Sigmoid colon (tissue), 7 donors: ENCODE measurements around the gene RUFY1. TPM values are rescaled to one million over a fixed set of nuclear protein-coding genes. Genes with fewer than 3 reads are reported as not detected.

Experiments used
- DNase-seq: peaks from one replicate; pipeline ENCODE4 v3.0.0-alpha.2; 2019
- H3K27ac ChIP-seq, 4 donors: fragments of 200-600 bp; sonication (generic); one replicate each; pipeline ENCODE4 v1.5.1; 2016 to 2019; ENCODE audit warnings: mild to moderate bottlenecking in 1 of 4
- H3K27me3 ChIP-seq, 3 donors: fragments of 200-600 bp; sonication (generic); one replicate each; pipeline ENCODE4 v1.5.1; 2019; ENCODE audit warnings: mild to moderate bottlenecking in 1 of 3
- H3K36me3 ChIP-seq, 4 donors: fragments of 200-600 bp; sonication (generic); one replicate each; pipeline ENCODE4 v1.5.1; 2016 to 2019
- H3K4me1 ChIP-seq, 4 donors: fragments of 200-600 bp; sonication (generic); one replicate each; pipeline ENCODE4 v1.5.1; 2017 to 2019
- H3K4me3 ChIP-seq, 4 donors: fragments of 200-600 bp; sonication (generic); one replicate each; pipeline ENCODE4 v1.5.1; 2017 to 2019; ENCODE audit warnings: mild to moderate bottlenecking in 2 of 4, moderate library complexity in 1 of 4
- H3K9me3 ChIP-seq, 4 donors: fragments of 200-600 bp in 3 of 4; sonication (generic) in 3 of 4; one replicate each; pipeline versions ENCODE4 v1.5.1 to v1.6.1; 2013 to 2019
- EP300 ChIP-seq, 4 donors: sonication (generic); formaldehyde crosslinking; IDR thresholded peaks; one replicate each; pipeline ENCODE4 v1.6.1; 2017; ENCODE audit warnings: antibody characterized with exemption in 4 of 4
- POLR2A ChIP-seq, 2 donors: fragments of 450-650 bp; IDR thresholded peaks; one replicate each; pipeline ENCODE4 v1.6.1; 2016; ENCODE audit warnings: antibody characterized with exemption in 2 of 2, mild to moderate bottlenecking in 2 of 2, moderate library complexity in 2 of 2
- POLR2AphosphoS5 ChIP-seq, 4 donors: sonication (generic); formaldehyde crosslinking; IDR thresholded peaks; one replicate each; pipeline ENCODE4 v1.6.1; 2017; ENCODE audit warnings: antibody characterized with exemption in 4 of 4
- WGBS, 2 donors: extraction: QIAGEN DNeasy Blood & Tissue Kit; methylation state at CpG; one replicate each; pipeline ENCODE4 v1.1.7; 2013; 5-methylcytosine and 5-hydroxymethylcytosine counted together
- intact Hi-C: fragments of 100-400 bp; cut with DNase I; formaldehyde crosslinking; loops from one replicate; pipeline ENCODE4 v1.15.1; 2023
- polyA plus RNA-seq, 3 donors: library from polyadenylated mRNA; stranded (reverse); fragments of 200-250 nt; gene quantifications; one replicate each; pipeline ENCODE4 v1.2.3, GENCODE V29; 2013
- total RNA-seq, 4 donors: library from RNA; depleted of rRNA; stranded (reverse); fragments of >200 nt; gene quantifications; one replicate each; pipeline ENCODE4 v1.1.0, GENCODE V29; 2016
- TF ChIP-seq, protein P1 (sequence below), 4 experiments: fragments of 450-650 bp in 3 of 4; fragments of 200-600 bp in 1 of 4; IDR thresholded peaks; one replicate each; pipeline ENCODE4 v1.5.1; 2016 to 2019; ENCODE audit warnings: antibody characterized with exemption in 4 of 4, mild to moderate bottlenecking in 3 of 4, moderate library complexity in 2 of 4
- donor health status: healthy with polysubstance abuse.
- donor health status: Bipolar disorder and iron deficiency.
- donor health status: healthy.

Gene RUFY1
- total and polyA plus RNA-seq, 7 donors: 28.9 to 79.8 (median 34.2) TPM

- no peak for DNase-seq
- Histone ChIP-seq H3K9me3 (no peaks in the 10 kb centered on the region), H3K27ac (peak overlapping the region; percentile 45 to 85 (median 54)), H3K27me3 (no peaks in the 10 kb centered on the region), H3K36me3 (peaks cover 26 to 89% (median 39%) of the 10 kb centered on the region in 4 donors), H3K4me3 (no peak overlapping the region), H3K4me1 (peaks cover 0 to 80% (median 68%) of the 10 kb centered on the region in 4 donors)
- TF ChIP-seq, protein P1, sequence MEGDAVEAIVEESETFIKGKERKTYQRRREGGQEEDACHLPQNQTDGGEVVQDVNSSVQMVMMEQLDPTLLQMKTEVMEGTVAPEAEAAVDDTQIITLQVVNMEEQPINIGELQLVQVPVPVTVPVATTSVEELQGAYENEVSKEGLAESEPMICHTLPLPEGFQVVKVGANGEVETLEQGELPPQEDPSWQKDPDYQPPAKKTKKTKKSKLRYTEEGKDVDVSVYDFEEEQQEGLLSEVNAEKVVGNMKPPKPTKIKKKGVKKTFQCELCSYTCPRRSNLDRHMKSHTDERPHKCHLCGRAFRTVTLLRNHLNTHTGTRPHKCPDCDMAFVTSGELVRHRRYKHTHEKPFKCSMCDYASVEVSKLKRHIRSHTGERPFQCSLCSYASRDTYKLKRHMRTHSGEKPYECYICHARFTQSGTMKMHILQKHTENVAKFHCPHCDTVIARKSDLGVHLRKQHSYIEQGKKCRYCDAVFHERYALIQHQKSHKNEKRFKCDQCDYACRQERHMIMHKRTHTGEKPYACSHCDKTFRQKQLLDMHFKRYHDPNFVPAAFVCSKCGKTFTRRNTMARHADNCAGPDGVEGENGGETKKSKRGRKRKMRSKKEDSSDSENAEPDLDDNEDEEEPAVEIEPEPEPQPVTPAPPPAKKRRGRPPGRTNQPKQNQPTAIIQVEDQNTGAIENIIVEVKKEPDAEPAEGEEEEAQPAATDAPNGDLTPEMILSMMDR (IDR thresholded peaks at IDR 0.05): no peak
- TF ChIP-seq POLR2A (IDR thresholded peaks at IDR 0.05): no peak
- TF ChIP-seq EP300 (IDR thresholded peaks at IDR 0.05): no peak
- TF ChIP-seq POLR2AphosphoS5 (IDR thresholded peaks at IDR 0.05): no peak
- WGBS, 2 donors: 68 to 81% methylated on average over 8 of the region's 8 CpGs
- intact Hi-C loops: no loop called here
These were observed 59.4 kb downstream of the RUFY1 start for GRCh38 chr5:179609834-179610108.

DNA sequence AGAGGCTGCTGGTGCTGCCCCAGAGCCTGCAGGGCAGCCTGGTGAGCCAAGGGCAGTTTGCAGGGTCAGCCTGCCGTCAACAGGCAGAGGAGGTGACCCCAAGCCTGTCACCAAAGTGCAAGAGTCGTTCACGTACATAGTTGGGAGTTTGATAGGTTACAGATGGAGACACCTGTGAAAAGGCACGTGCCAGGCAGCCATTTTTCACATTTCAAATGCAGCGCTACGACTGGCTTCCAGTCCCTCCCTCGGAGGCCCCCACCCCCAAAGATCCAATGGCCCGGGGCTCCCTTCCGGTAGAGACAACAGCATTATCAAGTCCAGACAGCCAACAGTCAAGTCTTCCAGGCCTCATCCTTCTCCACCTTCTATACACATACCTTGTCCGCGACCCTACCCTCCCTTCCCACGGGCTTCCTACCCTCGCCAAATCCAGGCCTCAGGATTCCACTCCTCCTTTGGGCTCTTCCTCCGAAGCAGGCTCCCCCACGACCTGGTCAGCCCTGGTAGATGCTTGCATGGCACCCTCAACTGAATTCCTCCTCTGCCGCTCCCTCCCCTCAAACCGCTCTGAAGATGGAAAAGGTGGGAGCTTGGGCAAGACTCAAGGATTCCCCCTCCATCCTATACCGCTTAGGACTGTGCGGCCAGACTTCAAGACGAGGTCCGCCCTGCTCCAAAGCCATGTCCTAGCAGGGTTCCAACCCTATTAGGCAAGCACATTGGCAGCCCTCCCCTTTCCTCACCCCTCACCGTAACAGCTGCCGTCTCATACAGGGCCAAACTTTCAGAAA is 60.0 kb downstream of the RUFY1 start:
- TF ChIP-seq POLR2A (IDR thresholded peaks at IDR 0.05) (no peak), POLR2AphosphoS5 (IDR thresholded peaks at IDR 0.05) (no peak), EP300 (IDR thresholded peaks at IDR 0.05) (no peak)
- TF ChIP-seq, protein P1 (IDR thresholded peaks at IDR 0.05): no peak
- H3K4me3 ChIP-seq: no peak overlapping the region
- peaks cover 0 to 80% (median 66%) of the 10 kb centered on the region in 4 donors for H3K4me1 ChIP-seq
- peak; percentile 76 for DNase-seq
- 79 to 81% methylated on average over 23 of the region's 23 CpGs for WGBS, 2 donors
- intact Hi-C loops: no loop called here
- H3K27ac ChIP-seq: peak overlapping the region; percentile 45 to 85 (median 54)
- H3K27me3 ChIP-seq: no peaks in the 10 kb centered on the region
- H3K9me3 ChIP-seq: no peaks in the 10 kb centered on the region
- H3K36me3 ChIP-seq: peaks cover 26 to 94% (median 44%) of the 10 kb centered on the region in 4 donors

DNA sequence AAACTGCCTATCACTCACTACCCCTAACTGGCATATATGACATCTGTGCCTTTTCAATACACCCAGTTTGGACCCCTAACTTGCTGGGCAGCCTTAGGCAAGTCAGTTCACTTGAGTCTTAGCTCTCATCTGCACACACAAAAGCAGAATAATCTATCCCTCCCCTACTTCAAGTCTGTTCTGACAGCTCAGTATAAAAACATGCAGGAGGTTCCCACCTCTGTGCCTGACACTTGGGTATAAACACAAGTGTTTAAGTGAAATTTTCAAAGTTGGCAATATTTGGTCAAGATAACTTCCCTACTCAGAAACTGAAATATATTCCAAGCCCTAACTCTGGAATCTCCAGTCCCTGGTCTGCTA is 60.5 kb downstream of the RUFY1 start:
- Histone ChIP-seq H3K36me3 (peaks cover 28 to 96% (median 50%) of the 10 kb centered on the region in 4 donors), H3K27me3 (no peaks in the 10 kb centered on the region), H3K4me3 (no peak overlapping the region), H3K4me1 (peaks cover 0 to 79% (median 65%) of the 10 kb centered on the region in 4 donors), H3K27ac (peak overlapping the region; percentile 45 to 85 (median 54)), H3K9me3 (no peaks in the 10 kb centered on the region)
- intact Hi-C loops: no loop called here
- TF ChIP-seq EP300 (IDR thresholded peaks at IDR 0.05) (no peak), POLR2A (IDR thresholded peaks at IDR 0.05) (no peak), POLR2AphosphoS5 (IDR thresholded peaks at IDR 0.05) (no peak)
- TF ChIP-seq, protein P1 (IDR thresholded peaks at IDR 0.05): no peak
- no peak for DNase-seq

DNA sequence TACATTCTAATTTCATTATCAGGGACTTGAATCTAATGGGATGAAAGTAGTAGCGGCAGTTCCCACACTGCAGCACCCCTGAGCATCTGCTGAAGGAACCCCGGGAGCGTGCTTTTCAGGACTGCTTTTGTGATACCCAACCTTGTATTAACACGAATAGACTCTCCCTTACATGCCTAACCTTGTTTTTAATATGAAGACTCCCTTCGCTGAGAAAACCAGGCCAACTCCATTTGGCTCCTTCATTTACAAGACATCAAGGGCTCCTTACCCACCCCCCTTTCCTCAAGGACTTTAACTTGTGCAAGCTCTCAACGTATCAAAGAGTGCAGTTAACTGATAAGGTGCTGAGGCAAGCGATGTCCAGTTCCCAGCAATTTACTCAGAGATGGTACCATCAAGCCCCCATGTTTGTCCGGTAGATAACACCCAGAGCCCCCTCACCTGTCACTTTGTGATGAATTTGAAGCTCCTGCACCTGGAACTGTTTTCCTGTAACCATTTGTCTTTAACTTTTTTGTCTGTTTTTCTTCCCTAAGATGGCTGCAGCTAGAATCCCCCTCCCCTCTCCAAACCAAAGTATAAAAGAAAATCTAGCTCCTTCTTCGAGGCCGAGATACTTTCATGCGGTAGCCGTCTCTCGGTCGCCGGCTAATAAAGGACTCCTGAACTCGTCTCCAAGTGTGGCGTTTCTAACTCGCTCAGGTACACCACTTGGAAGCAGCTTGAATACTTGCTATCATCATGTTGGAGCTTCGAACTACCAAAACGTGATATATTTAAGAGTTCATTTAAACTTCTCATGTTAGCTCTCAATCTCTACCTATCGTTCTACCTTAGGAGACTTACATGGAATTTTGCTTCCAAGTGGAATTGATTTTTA is 62.5 kb downstream of the RUFY1 start:
- Histone ChIP-seq H3K36me3 (peaks cover 46 to 98% (median 69%) of the 10 kb centered on the region in 4 donors), H3K4me1 (peaks cover 0 to 78% (median 66%) of the 10 kb centered on the region in 4 donors), H3K9me3 (no peaks in the 10 kb centered on the region), H3K27ac (peak overlapping the region in 1 of 4 donors; percentile 13), H3K27me3 (no peaks in the 10 kb centered on the region), H3K4me3 (no peak overlapping the region)
- TF ChIP-seq POLR2AphosphoS5 (IDR thresholded peaks at IDR 0.05) (peak in 1 of 4 donors; percentile 21), EP300 (IDR thresholded peaks at IDR 0.05) (no peak), POLR2A (IDR thresholded peaks at IDR 0.05) (no peak)
- TF ChIP-seq, protein P1 (IDR thresholded peaks at IDR 0.05): no peak
- peak; percentile 56 for DNase-seq
- intact Hi-C loops: no loop called here
- 90% methylated on average over 21 of the region's 21 CpGs for WGBS, 2 donors
